ENCODE results near the gene DRC7. TPM values are rescaled to one million over a fixed set of nuclear protein-coding genes. Genes with fewer than 3 reads are reported as not detected.
A peak's percentile ranks its signal among the peaks of the same experiment; 100 is the strongest.

The DRC7 gene
- total and polyA plus RNA-seq, 8 donors: 0.28 to 2.4 (median 0.76) TPM

DNA sequence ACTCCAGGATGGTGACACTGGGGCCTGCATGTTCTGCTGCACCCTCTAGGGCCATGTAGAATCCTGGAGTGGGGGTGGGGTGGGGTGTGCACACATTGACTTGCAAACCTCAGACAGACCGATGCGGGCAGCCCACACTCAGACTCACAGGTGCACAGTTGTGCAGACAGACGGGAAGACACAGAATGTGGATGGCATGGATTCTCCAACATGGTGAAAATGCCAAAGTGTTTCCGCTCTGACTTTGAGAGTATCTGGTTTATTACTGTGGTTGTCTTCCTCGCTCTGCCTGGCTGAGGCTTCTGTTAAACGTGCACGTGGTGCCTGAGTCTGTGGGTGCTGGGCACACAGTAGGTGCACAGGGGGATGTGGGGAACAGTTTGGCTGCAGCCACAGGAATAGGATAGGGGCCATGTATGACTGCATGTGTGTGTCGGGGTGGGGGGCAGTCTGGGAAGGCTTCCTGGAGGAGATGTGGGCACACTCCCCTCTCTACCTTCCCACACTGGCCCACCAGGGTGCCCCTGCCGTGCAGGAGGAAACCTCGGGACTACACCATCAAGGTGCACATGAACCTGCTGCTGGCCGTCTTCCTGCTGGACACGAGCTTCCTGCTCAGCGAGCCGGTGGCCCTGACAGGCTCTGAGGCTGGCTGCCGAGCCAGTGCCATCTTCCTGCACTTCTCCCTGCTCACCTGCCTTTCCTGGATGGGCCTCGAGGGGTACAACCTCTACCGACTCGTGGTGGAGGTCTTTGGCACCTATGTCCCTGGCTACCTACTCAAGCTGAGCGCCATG is 35.5 kb upstream of the DRC7 start:
- Histone ChIP-seq H3K4me1 (no peaks in the 10 kb centered on the region), H3K27ac (no peak overlapping the region), H3K4me3 (no peak overlapping the region), H3K9me3 (no peaks in the 10 kb centered on the region), H3K27me3 (no peaks in the 10 kb centered on the region), H3K36me3 (peaks cover 0 to 65% (median 24%) of the 10 kb centered on the region in 3 donors)
- DNase-seq (peak in 1 of 6 donors; percentile 58), FAIRE-seq (no peak), ATAC-seq (no peak)
- 85 to 87% methylated on average over 19 of the region's 19 CpGs for WGBS, 2 donors
- no peak for TF ChIP-seq CTCF (IDR thresholded peaks at IDR 0.05)
- intact Hi-C loops (cut with DNase I): no loop called here

DNA sequence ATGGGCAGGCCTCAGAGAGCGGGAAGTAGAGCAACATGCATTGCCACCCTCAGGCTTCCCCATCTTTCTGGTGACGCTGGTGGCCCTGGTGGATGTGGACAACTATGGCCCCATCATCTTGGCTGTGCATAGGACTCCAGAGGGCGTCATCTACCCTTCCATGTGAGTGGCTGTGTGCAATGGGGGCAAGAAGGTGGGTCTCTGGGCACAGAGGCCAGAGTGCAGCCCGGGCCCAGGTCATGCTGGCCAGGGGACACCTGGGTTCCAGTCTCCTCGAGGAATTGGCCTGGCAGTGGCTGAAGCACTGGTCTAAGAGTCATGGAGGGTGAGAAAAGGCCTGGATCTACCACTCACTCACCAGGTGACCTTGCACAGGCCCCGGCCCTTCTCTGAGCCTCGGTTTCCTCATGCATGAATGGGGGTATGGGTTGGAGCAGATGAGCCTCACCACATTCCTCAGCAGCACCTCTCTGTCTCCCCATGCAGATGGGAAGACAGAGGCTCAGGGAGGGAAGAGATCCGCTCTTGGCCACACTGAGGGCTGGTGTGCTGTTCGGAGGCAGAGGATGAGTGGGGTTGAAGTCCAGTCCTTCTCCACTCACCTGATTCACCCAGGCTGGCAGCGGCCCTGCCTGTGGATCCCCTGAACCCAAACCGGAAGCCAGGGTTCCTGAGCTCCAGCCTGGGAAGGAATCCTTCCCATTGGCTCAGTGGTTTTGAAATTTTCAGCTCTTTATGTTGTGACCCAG is 33.7 kb upstream of the DRC7 start:
- peaks cover 0 to 57% (median 19%) of the 10 kb centered on the region in 3 donors for H3K36me3 ChIP-seq
- no peak for TF ChIP-seq CTCF (IDR thresholded peaks at IDR 0.05)
- no peak for FAIRE-seq

DNA sequence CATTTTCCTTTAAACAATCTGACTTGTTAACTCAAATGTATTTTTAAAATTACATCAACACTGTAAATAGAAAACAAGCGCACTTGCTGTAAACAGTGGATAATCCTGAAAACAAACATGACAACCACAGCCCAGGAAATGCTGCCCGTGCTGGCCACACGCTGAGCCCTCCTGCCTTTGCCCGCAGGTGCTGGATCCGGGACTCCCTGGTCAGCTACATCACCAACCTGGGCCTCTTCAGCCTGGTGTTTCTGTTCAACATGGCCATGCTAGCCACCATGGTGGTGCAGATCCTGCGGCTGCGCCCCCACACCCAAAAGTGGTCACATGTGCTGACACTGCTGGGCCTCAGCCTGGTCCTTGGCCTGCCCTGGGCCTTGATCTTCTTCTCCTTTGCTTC is 33.1 kb upstream of the DRC7 start:
- ATAC-seq: no peak
- no peak overlapping the region for H3K27ac ChIP-seq
- H3K9me3 ChIP-seq: no peaks in the 10 kb centered on the region
- H3K36me3 ChIP-seq: peaks cover 0 to 52% (median 19%) of the 10 kb centered on the region in 3 donors
- FAIRE-seq: no peak
- TF ChIP-seq CTCF (IDR thresholded peaks at IDR 0.05): no peak
- H3K4me3 ChIP-seq: no peak overlapping the region
- H3K27me3 ChIP-seq: no peaks in the 10 kb centered on the region
- DNase-seq: no peak
- H3K4me1 ChIP-seq: no peaks in the 10 kb centered on the region
- intact Hi-C loops (cut with DNase I): no loop called here
- 75 to 84% methylated on average over 7 of the region's 7 CpGs for WGBS, 2 donors

More for the DNA sequence above, 33.7 kb upstream of the DRC7 start:
- DNase-seq (no peak), ATAC-seq (no peak)
- no peak overlapping the region for H3K27ac ChIP-seq
- intact Hi-C loops (cut with DNase I): no loop called here
- no peaks in the 10 kb centered on the region for H3K4me1 ChIP-seq
- 90 to 93% methylated on average over 11 of the region's 11 CpGs for WGBS, 2 donors
- no peaks in the 10 kb centered on the region for H3K9me3 ChIP-seq
- H3K4me3 ChIP-seq: no peak overlapping the region
- H3K27me3 ChIP-seq: no peaks in the 10 kb centered on the region

- peaks cover 0 to 49% (median 19%) of the 10 kb centered on the region in 3 donors for H3K36me3 ChIP-seq
- DNase-seq: peak in 1 of 6 donors; percentile 58
Observed at GRCh38 chr16:57661936-57662906, 32.4 kb upstream of the DRC7 start.

More at GRCh38 chr16:57661936-57662906, 32.4 kb upstream of the DRC7 start:
- intact Hi-C loops (cut with DNase I): no loop called here
- 89 to 95% methylated on average over 20 of the region's 20 CpGs for WGBS, 2 donors
- ATAC-seq: no peak
- H3K4me3 ChIP-seq: no peak overlapping the region
- H3K27me3 ChIP-seq: no peaks in the 10 kb centered on the region
- H3K27ac ChIP-seq: no peak overlapping the region
- no peaks in the 10 kb centered on the region for H3K4me1 ChIP-seq
- FAIRE-seq: no peak
- TF ChIP-seq CTCF (IDR thresholded peaks at IDR 0.05): no peak
- H3K9me3 ChIP-seq: no peaks in the 10 kb centered on the region

Data from pancreas (tissue), 10 donors.